Measurements from ENCODE around the gene PF4V1.

PF4V1 gene

DNA sequence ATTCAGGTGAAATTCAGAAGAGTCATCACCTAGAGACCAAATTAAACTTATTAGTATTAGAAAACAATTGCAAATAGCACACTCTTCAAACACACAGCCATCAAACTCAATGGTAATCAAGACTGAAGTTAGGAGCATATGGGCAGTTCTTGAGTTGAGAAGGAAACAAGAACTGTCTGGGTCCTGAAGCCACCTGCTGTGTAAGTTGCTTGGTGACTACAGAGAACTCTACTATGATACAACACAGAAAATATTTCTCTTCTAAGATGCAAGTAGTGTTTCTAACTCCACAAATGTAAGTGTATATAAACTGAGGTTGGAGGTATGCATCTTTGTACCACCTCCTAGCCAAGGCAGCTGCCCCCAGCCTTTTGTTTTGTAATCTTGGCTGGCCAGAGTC, 325 bp upstream of the PF4V1 start:
- no peak for DNase-seq (ENCODE audit: low read depth)
- H3K4me3 ChIP-seq (ENCODE audit: low read depth, low read length), result no peak overlapping the region
- TF ChIP-seq, protein P1, sequence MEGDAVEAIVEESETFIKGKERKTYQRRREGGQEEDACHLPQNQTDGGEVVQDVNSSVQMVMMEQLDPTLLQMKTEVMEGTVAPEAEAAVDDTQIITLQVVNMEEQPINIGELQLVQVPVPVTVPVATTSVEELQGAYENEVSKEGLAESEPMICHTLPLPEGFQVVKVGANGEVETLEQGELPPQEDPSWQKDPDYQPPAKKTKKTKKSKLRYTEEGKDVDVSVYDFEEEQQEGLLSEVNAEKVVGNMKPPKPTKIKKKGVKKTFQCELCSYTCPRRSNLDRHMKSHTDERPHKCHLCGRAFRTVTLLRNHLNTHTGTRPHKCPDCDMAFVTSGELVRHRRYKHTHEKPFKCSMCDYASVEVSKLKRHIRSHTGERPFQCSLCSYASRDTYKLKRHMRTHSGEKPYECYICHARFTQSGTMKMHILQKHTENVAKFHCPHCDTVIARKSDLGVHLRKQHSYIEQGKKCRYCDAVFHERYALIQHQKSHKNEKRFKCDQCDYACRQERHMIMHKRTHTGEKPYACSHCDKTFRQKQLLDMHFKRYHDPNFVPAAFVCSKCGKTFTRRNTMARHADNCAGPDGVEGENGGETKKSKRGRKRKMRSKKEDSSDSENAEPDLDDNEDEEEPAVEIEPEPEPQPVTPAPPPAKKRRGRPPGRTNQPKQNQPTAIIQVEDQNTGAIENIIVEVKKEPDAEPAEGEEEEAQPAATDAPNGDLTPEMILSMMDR (IDR thresholded peaks at IDR 0.05; ENCODE audit: control insufficient read depth, extremely low read depth, insufficient read depth), result no peak

GRCh38 chr4:73853718-73854473, 800 bp downstream of the PF4V1 start:
- no peak overlapping the region for H3K4me3 ChIP-seq (ENCODE audit: low read depth, low read length)
- TF ChIP-seq, protein P1 (IDR thresholded peaks at IDR 0.05; ENCODE audit: control insufficient read depth, extremely low read depth, insufficient read depth), result no peak
- no peak for DNase-seq (ENCODE audit: low read depth)

- no peak overlapping the region for H3K4me3 ChIP-seq (ENCODE audit: low read depth, low read length)
- DNase-seq (ENCODE audit: low read depth), result no peak
- TF ChIP-seq, protein P1 (IDR thresholded peaks at IDR 0.05; ENCODE audit: control insufficient read depth, extremely low read depth, insufficient read depth), result no peak
Measured at GRCh38 chr4:73855406-73855805, 2.3 kb downstream of the PF4V1 start.

DNA sequence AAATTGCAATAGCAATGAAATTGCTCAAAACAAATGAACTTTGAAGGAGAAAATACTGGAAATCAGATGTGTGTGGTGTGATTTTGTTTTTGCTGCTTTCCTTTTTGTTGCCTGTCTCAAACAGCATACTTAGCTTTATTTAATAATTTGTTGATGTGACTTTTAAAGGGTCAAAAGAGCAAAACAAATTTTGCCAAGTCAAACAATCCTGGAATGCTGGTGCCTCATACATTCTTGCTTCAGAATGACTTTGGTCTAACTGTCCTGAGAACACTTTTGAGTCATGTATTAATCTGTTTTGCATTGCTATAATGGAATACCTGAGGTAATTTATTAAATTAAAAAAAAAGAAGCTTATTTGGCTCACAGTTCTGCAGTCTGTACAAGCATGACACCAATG, 3.4 kb downstream of the PF4V1 start:
- DNase-seq (ENCODE audit: low read depth), result no peak
- TF ChIP-seq, protein P1 (IDR thresholded peaks at IDR 0.05; ENCODE audit: control insufficient read depth, extremely low read depth, insufficient read depth), result no peak

GRCh38 chr4:73859614-73860088, 6.6 kb downstream of the PF4V1 start:
- no peak for DNase-seq (ENCODE audit: low read depth)
- H3K4me3 ChIP-seq (ENCODE audit: low read depth, low read length), result no peak overlapping the region
- TF ChIP-seq, protein P1 (IDR thresholded peaks at IDR 0.05; ENCODE audit: control insufficient read depth, extremely low read depth, insufficient read depth), result no peak

More for the DNA sequence above, 3.4 kb downstream of the PF4V1 start:
- no peak overlapping the region for H3K4me3 ChIP-seq (ENCODE audit: low read depth, low read length)

DNA sequence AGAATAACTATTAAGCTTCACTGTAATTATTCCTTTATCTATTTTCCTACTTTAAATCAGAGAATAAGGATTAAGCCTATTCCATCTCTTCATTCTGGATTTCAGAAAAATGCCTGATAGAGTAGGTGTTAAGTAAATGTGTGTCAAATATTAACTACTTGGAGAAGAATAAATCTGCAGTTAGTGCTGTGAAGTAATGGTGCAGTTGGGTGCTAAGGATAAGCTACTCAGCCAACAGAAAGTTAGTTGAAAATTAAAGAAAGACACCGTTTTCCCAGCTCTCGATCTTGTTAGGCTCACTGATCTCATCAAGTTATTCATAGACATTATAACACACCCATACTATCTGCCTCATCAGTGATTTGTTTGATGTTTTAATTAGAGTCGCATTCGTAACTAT, 7.1 kb downstream of the PF4V1 start:
- TF ChIP-seq, protein P1 (IDR thresholded peaks at IDR 0.05; ENCODE audit: control insufficient read depth, extremely low read depth, insufficient read depth), result no peak
- no peak for DNase-seq (ENCODE audit: low read depth)
- no peak overlapping the region for H3K4me3 ChIP-seq (ENCODE audit: low read depth, low read length)

- DNase-seq (ENCODE audit: low read depth), result no peak
- TF ChIP-seq, protein P1 (IDR thresholded peaks at IDR 0.05; ENCODE audit: control insufficient read depth, extremely low read depth, insufficient read depth), result no peak
Measured at GRCh38 chr4:73860917-73861316, 7.8 kb downstream of the PF4V1 start.

More at GRCh38 chr4:73860917-73861316, 7.8 kb downstream of the PF4V1 start:
- H3K4me3 ChIP-seq (ENCODE audit: low read depth, low read length), result no peak overlapping the region
